ENCODE measurements around the gene MPP3.
A peak's percentile ranks its signal among the peaks of the same experiment; 100 is the strongest.

Gene MPP3

GRCh38 chr17:43755389-43755875 lies 77.5 kb downstream of the MPP3 start:
- Histone ChIP-seq H3K27ac (ENCODE audit: extremely low read depth, low read depth, low read length) (no peak overlapping the region), H3K4me3 (ENCODE audit: low read depth, low read length) (no peak overlapping the region), H3K9me3 (ENCODE audit: control insufficient read depth, insufficient read depth, low read depth, low read length) (no peaks in the 10 kb centered on the region), H3K4me1 (ENCODE audit: control insufficient read depth, insufficient read depth, low read length) (peaks cover 5% of the 10 kb centered on the region; the same call in 1 of the 2 replicates), H3K36me3 (ENCODE audit: control insufficient read depth in 2 of 2, insufficient read depth in 1 of 2, low read length in 2 of 2) (no peaks in the 10 kb centered on the region)
- no peak for TF ChIP-seq GLIS1 (tag by site-specific recombination; IDR thresholded peaks at IDR 0.05)
- no peak for TF ChIP-seq ZEB2 (tag by site-specific recombination; IDR thresholded peaks at IDR 0.05)
- TF ChIP-seq ZNF341 (tag by site-specific recombination; IDR thresholded peaks at IDR 0.05; ENCODE audit: low read depth): no peak
- TF ChIP-seq FEZF1 (tag by site-specific recombination; IDR thresholded peaks at IDR 0.05): no peak
- no peak for TF ChIP-seq ZNF518A (tag by site-specific recombination; conservative IDR thresholded peaks at IDR 0.05; ENCODE audit: low read depth)
- TF ChIP-seq, protein P1, sequence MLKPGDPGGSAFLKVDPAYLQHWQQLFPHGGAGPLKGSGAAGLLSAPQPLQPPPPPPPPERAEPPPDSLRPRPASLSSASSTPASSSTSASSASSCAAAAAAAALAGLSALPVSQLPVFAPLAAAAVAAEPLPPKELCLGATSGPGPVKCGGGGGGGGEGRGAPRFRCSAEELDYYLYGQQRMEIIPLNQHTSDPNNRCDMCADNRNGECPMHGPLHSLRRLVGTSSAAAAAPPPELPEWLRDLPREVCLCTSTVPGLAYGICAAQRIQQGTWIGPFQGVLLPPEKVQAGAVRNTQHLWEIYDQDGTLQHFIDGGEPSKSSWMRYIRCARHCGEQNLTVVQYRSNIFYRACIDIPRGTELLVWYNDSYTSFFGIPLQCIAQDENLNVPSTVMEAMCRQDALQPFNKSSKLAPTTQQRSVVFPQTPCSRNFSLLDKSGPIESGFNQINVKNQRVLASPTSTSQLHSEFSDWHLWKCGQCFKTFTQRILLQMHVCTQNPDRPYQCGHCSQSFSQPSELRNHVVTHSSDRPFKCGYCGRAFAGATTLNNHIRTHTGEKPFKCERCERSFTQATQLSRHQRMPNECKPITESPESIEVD (tag by site-specific recombination; IDR thresholded peaks at IDR 0.05): no peak
- no peak for TF ChIP-seq ZNF202 (tag by site-specific recombination; IDR thresholded peaks at IDR 0.05; ENCODE audit: borderline replicate concordance)
- no peak for TF ChIP-seq ZNF792 (tag by site-specific recombination; IDR thresholded peaks at IDR 0.05)
- no peak for TF ChIP-seq ZNF121 (tag by site-specific recombination; IDR thresholded peaks at IDR 0.05)
- TF ChIP-seq ZBTB21 (tag by site-specific recombination; IDR thresholded peaks at IDR 0.05): no peak
- no peak for TF ChIP-seq ZFP37 (tag by site-specific recombination; IDR thresholded peaks at IDR 0.05)
- no peak for TF ChIP-seq ZNF768 (tag by site-specific recombination; IDR thresholded peaks at IDR 0.05)
- TF ChIP-seq ZNF175 (tag by site-specific recombination; IDR thresholded peaks at IDR 0.05): no peak
- no peak for TF ChIP-seq ZNF777 (tag by site-specific recombination; IDR thresholded peaks at IDR 0.05; ENCODE audit: borderline replicate concordance)
- TF ChIP-seq ZNF830 (tag by site-specific recombination; IDR thresholded peaks at IDR 0.05; ENCODE audit: low read depth): no peak
- no peak for TF ChIP-seq ZNF626 (tag by site-specific recombination; IDR thresholded peaks at IDR 0.05)
- no peak for TF ChIP-seq BCL11A (tag by site-specific recombination; IDR thresholded peaks at IDR 0.05; ENCODE audit: low read depth)
- ChIA-PET CTCF (interaction anchor here (0.6 to 6.9 kb wide), 3 partner anchors 11 to 201 kb away, joined by 3 to 132 read pairs (median 30); no protein-coding TSS in a partner anchor), POLR2A (no interaction called here)

DNA sequence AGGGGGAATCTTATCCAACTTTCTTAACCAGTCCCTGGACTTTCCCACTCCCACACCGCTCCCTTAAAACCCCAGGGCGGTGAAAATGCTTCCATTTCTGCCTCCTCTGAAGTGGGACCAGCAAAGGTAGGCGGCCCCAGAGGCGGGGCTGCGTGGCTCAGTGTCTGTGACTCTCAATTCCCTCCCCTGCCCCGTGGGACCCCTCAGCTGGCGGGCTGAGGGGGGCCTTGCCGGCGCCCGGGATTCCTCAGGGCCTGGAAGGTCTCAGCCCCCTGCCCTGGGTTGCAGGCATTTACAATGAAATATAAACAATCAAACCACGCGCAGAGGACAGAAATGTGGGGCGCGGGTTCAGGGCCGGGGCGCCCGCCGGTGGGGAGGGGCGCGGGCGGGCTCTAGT lies 78.0 kb downstream of the MPP3 start:
- Histone ChIP-seq H3K4me3 (ENCODE audit: low read depth, low read length) (no peak overlapping the region), H3K36me3 (ENCODE audit: control insufficient read depth in 2 of 2, insufficient read depth in 1 of 2, low read length in 2 of 2) (no peaks in the 10 kb centered on the region), H3K4me1 (ENCODE audit: control insufficient read depth, insufficient read depth, low read length) (peaks cover 5% of the 10 kb centered on the region; the same call in 1 of the 2 replicates), H3K9me3 (ENCODE audit: control insufficient read depth, insufficient read depth, low read depth, low read length) (no peaks in the 10 kb centered on the region), H3K27ac (ENCODE audit: extremely low read depth, low read depth, low read length) (no peak overlapping the region)
- ChIA-PET POLR2A (no interaction called here), CTCF (interaction anchor here (0.6 to 1.1 kb wide), 2 partner anchors 13 to 17 kb away, joined by 3 to 4 read pairs; no protein-coding TSS in a partner anchor)
- TF ChIP-seq ZFHX2 (tag by site-specific recombination; conservative IDR thresholded peaks at IDR 0.05): peak; percentile 22
- TF ChIP-seq, protein P2, sequence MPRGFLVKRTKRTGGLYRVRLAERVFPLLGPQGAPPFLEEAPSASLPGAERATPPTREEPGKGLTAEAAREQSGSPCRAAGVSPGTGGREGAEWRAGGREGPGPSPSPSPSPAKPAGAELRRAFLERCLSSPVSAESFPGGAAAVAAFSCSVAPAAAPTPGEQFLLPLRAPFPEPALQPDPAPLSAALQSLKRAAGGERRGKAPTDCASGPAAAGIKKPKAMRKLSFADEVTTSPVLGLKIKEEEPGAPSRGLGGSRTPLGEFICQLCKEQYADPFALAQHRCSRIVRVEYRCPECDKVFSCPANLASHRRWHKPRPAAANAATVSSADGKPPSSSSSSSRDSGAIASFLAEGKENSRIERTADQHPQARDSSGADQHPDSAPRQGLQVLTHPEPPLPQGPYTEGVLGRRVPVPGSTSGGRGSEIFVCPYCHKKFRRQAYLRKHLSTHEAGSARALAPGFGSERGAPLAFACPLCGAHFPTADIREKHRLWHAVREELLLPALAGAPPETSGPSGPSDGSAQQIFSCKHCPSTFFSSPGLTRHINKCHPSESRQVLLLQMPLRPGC (tag by site-specific recombination; IDR thresholded peaks at IDR 0.05): no peak
